Neural crest cell (in vitro differentiated cells): ENCODE data around the gene P2RX1. TPM values are rescaled to one million over a fixed set of nuclear protein-coding genes. Genes with fewer than 3 reads are reported as not detected.

Experiments used
- DNase-seq: peaks from one replicate; pipeline ENCODE4 v3.0.0; 2021; ENCODE audit warnings: low read depth, mixed read lengths, low spot score
- H3K27ac Mint-ChIP-seq: one replicate; pipeline ENCODE4 v1.8.0; 2021; ENCODE audit warnings: mild to moderate bottlenecking, mixed read lengths; ENCODE audit not compliant: unreplicated experiment
- H3K27me3 Mint-ChIP-seq: 2 replicates; pipeline ENCODE4 v1.8.0; 2021; ENCODE audit warnings: low read depth, mild to moderate bottlenecking, mixed read lengths
- H3K36me3 Mint-ChIP-seq: 2 replicates; pipeline ENCODE4 v1.8.0; 2021; ENCODE audit warnings: low read depth, mild to moderate bottlenecking, mixed read lengths
- H3K4me1 Mint-ChIP-seq: 2 replicates; pipeline ENCODE4 v1.8.0; 2021; ENCODE audit warnings: mixed read lengths
- H3K4me3 Mint-ChIP-seq: one replicate; pipeline ENCODE4 v1.8.0; 2021; ENCODE audit warnings: mild to moderate bottlenecking, mixed read lengths
- H3K9me3 Mint-ChIP-seq: 2 replicates; pipeline ENCODE4 v1.8.0; 2021; ENCODE audit warnings: mixed read lengths
- CTCF ChIP-seq: fragments of 200-600 bp; sonication (generic); conservative IDR thresholded peaks from 2 replicates; pipeline ENCODE4 v1.5.0; 2021; ENCODE audit warnings: antibody characterized with exemption, mild to moderate bottlenecking
- long read RNA-seq: library from polyadenylated mRNA; unstranded; transcript quantifications from one replicate; pipeline ENCODE4 v2.0.0, GENCODE V29; 2020
- total RNA-seq: library from RNA; stranded (reverse); gene quantifications from 2 replicates; pipeline ENCODE4 v1.2.1, GENCODE V29; 2021

The P2RX1 gene
- not detected in 2 replicates for total RNA-seq
- long read RNA-seq, result 0 reads

GRCh38 chr17:3915995-3916696 lies at the start of gene P2RX1:
P2RX1 (minus strand) TSS chr17:3916465; CDS start chr17:3916225, 240 bp downstream.
- Mint-ChIP-seq H3K27ac (no peak within 1 kb of the TSS), H3K9me3 (no peaks in the 10 kb centered on the region), H3K4me1 (peaks cover 8% of the 10 kb centered on the region), H3K27me3 (no peaks in the 10 kb centered on the region), H3K4me3 (no peak within 1 kb of the TSS), H3K36me3 (no peaks in the 10 kb centered on the region)
- no peak for DNase-seq
- no peak for TF ChIP-seq CTCF

- TF ChIP-seq CTCF, result no peak
- H3K9me3 Mint-ChIP-seq, result no peaks in the 10 kb centered on the region
- H3K27me3 Mint-ChIP-seq, result peaks cover 74% of the 10 kb centered on the region
- no peak overlapping the region for H3K4me3 Mint-ChIP-seq
- H3K27ac Mint-ChIP-seq, result no peak overlapping the region
- H3K36me3 Mint-ChIP-seq, result no peaks in the 10 kb centered on the region
- peak; percentile 20 for DNase-seq
- peaks cover 4% of the 10 kb centered on the region for H3K4me1 Mint-ChIP-seq
Measured at GRCh38 chr17:3965118-3965800, 49.0 kb upstream of the P2RX1 start.

GRCh38 chr17:3964203-3965117 lies 48.2 kb upstream of the P2RX1 start, which contains the start of gene ATP2A3:
ATP2A3 (minus strand) TSS chr17:3964437; CDS start chr17:3964291, 146 bp downstream.
- DNase-seq, result no peak
- H3K27me3 Mint-ChIP-seq, result peaks cover 76% of the 10 kb centered on the region
- no peak within 1 kb of the TSS for H3K4me3 Mint-ChIP-seq
- H3K36me3 Mint-ChIP-seq, result no peaks in the 10 kb centered on the region
- no peak for TF ChIP-seq CTCF
- no peak within 1 kb of the TSS for H3K27ac Mint-ChIP-seq
- H3K4me1 Mint-ChIP-seq, result peaks cover 4% of the 10 kb centered on the region
- no peaks in the 10 kb centered on the region for H3K9me3 Mint-ChIP-seq

GRCh38 chr17:3963237-3964201 lies 47.3 kb upstream of the P2RX1 start:
- Mint-ChIP-seq H3K27me3 (peaks cover 73% of the 10 kb centered on the region), H3K9me3 (no peaks in the 10 kb centered on the region)

More at GRCh38 chr17:3963237-3964201, 47.3 kb upstream of the P2RX1 start:
- TF ChIP-seq CTCF, result no peak
- H3K27ac Mint-ChIP-seq, result no peak overlapping the region
- H3K36me3 Mint-ChIP-seq, result no peaks in the 10 kb centered on the region
- H3K4me1 Mint-ChIP-seq, result peaks cover 4% of the 10 kb centered on the region
- no peak for DNase-seq
- no peak overlapping the region for H3K4me3 Mint-ChIP-seq
